Kidney tubule cell (primary cell): Measurements from ENCODE around the gene SRGAP1.
A peak's percentile ranks its signal among the peaks of the same experiment; 100 is the strongest.

Source experiments
- DNase-seq: peaks from one replicate; pipeline ENCODE4 v3.0.0-alpha.2; 2018; ENCODE audit warnings: low spot score

SRGAP1 gene

DNA sequence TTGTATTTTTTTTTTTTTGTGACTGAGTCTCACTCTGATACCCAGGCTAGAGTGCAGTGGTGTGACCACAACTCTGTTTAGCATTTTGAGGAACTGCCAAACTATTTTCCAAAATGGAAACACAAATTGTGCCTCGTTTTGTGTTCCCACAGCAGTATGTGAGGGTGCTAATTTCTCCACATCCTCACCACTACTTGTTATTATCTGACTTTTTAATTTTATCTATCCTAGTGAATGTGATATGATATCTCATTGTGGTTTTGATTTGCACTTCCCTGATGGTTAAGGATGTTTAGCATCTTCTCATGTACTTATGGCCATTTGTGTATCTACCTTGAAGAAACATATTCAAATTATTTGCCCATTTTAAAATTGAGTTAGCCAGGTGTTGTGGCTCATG is 62.4 kb downstream of the SRGAP1 start:
- DNase-seq: no peak

DNA sequence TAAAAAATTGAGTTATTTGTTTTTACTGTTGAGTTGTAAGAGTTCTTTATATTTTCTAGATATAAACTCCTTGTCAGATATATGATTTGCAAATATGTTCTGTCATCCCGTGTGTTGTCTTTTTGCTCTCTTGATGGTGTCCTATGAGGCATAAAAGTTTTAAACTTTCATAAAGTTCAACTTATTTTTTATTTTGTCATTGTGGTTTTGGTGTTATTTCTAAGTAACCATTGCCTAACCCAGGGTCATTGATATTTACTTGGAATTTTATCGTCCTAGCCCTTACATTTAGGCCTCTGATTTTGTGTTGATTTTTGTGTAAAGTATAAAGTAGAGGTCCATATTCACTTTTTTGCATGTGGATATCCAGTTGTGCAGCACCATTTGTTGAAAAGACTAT is 63.1 kb downstream of the SRGAP1 start:
- no peak for DNase-seq

DNA sequence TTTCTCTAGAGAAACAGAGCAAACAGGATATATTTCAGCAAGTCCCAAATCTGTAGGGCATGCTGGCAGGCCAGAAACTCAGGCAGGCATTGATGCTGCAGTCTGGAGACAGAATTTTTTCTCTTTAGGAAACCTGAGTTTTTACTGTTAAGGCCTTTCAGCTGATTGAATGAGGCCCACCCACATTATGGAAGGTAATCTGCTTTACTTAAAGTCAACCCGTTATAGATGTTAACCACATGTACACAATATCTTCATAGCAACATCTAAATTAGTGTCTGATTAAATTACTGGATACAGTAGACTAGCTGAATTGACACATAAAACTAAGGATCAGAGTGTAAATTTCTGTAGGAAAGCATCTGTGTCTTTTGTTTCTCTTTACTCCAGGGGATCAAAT is 65.2 kb downstream of the SRGAP1 start:
- DNase-seq: no peak

DNA sequence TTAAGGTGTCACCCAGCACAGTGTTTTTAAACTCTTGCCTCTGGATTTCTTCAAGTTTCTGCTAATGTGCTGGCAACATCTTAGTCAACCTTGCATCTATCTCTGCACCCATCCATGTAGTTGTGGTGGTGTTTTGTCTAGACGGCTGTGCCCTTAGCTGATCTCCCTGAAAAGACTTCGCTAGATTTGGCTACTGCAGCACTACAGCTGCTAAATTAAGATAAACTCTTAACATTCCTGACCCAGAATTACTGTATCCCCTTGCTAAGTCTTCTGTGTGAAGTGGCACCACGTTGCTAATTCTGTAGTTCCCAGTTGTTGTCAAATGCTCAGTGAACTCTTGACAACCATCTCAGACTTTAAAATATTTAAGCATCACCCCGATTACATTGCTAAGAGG is 66.8 kb downstream of the SRGAP1 start:
- no peak for DNase-seq

DNA sequence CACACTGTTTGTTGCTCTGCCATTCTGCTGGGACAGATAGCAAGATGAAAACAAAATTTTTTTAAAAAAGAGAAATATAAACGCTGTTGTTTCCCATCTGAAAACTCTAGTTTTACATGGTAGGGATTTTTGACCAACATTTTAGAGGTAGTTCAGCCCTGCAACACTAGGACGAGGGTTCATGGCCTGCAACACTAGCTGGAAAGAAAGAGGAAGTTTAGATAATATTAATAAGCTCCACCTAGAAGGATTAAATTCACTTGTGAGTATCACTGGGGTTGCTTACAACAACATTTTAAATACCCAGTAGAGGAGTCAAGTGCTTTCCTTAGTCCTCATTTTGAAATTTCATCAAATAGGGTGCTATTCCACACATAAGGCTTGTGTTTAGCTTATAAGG is 68.2 kb downstream of the SRGAP1 start:
- DNase-seq: no peak

DNA sequence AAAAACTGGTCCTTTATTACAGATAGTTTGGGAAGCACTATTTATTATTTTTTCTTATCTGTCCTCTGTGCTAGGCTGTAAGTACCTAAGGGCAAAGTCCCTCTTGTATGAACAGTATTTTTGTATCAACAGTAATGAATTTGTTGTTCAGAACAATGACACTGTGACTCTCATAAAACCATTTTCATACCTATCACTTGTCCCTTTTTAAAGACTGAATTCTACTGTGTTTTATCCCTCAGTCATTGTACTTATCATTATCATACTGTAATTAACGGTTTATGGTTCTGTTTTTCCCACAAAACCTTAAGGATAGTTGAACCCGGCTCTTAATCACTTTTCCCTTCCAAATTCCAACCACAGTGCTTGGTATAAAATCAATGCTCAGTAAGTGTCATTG is 69.4 kb downstream of the SRGAP1 start:
- DNase-seq: no peak

DNA sequence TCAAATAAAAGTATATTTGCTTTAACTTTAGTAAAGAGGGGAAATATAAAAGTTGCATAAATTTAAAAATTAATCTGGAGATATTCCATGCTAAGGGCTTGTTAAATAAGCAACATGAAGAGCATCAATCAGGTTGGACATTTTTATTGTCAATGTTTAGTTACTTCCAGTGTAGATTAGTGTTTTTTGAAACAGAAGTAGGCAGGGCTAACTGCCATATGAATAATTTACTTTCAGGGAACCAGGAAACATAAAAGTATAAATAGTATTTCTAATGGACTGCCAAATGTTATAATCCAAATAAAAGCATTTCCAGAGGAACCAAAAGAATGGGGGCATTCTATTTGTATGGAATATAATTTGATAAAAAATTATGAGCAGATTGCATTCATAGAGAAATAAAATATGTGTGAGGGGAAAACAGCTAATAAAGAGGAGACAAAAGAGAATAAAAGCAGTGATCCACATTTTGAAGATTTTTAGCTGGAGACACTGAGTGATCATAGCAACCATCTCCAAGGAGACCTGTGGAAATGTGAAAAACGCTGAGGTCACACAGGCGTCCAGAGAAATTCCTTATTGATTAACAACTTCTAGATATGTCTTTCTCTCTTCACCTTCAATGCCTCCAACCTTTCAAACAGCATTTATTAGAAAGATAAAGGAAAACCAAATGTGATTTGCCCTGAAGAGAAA is 70.8 kb downstream of the SRGAP1 start:
- DNase-seq: peak; percentile 86

DNA sequence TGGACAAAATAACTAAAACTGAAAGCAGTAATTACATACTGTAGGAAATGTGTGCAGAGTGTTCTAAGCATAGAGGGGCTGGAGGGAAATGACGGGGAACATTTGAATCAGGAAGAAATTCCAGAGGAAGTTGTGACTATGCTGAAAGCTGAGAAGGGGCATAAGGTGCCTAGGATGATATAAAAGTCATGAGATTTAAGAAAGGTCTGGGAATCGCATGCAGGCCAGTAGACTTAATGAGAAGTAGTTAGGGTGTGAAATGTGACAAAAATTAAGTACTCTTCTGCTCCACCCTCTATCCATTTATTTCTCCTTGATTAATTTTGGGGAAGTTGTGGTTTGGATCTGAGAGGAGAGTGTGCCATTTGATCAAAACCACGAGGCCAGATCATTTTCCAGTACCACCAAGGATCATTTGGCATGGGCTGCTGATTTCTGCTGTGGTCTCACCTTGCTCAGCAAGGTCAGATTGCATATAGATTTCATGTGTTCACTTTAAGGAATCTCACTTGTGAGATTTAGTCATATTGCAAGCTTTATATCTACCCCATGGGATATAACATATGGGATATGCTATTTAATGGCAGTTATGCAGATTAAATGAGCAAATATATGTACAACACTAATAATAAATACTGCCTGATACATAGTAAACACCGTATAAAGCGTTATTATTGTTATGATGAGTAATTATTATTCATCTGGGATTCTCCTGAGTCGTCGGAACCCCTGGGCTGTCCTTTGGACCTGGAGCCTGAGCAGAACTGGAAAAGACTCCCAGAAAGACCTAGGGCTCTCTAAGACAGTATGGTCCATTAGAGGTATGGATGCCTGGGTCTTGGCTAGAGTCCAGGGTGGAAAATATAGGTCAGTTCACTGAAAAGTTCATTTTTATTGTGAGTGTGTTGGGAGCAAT is 72.3 kb downstream of the SRGAP1 start:
- DNase-seq: peak; percentile 49

DNA sequence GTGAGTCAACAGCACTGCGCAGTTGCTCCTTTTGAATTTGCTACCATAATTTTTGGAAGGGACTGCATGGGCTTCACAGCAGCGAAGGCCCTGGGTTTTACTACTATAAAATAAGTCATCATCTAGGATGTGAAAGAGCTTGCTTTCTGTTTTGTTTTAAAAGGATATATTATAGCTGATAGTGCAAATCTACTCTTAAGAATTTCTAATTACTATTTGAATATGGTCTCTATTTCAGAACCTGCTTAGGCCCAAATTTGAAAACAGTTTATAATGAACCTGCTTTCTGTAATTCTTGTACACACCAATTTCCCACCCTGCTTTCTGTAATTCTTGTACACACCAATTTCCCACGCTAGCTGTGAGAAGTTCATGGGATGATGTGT is 73.0 kb downstream of the SRGAP1 start:
- DNase-seq: no peak

DNA sequence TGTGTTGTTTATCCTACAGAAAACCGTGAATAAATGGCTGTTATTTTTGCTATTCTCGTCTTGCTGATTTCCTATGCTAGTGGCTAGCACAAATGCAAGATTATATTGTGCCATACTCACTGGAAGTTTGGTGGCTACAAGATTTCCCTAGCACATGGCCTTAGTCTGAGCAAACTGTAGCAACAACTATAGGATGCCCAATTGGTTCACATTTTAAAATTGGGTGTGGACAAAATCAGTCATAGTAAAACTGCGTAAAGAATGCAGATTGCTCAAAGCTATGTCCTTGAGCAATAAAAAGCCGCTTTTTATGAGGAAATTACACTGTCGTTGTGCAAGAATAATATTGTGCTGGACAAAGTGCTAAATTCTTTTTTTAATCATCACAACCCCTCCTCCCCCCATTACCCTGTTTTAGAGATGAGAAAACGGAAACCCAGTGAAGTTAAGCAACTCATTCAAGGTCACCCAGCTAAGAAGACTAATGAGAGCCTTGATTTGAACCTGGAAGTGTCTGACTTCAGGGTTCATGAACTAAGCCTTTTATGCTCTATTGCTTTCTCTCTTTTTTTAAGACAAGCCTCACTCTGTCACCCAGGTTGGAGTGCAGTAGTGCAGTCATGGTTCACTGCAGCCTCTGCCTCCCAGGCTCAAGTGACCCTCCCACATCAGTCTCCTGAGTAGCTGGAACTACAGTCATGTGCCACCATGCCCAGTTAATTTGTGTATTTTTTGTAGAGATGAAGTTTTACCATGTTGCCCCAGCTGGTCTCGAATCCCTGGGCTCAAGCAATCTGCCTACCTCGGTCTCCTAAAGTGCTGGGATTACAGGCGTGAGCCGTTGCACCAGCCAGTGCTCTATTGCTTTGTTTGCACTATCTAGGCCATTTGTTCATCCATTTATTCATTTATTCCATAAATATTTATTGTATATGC is 73.6 kb downstream of the SRGAP1 start:
- DNase-seq: peak; percentile 96

DNA sequence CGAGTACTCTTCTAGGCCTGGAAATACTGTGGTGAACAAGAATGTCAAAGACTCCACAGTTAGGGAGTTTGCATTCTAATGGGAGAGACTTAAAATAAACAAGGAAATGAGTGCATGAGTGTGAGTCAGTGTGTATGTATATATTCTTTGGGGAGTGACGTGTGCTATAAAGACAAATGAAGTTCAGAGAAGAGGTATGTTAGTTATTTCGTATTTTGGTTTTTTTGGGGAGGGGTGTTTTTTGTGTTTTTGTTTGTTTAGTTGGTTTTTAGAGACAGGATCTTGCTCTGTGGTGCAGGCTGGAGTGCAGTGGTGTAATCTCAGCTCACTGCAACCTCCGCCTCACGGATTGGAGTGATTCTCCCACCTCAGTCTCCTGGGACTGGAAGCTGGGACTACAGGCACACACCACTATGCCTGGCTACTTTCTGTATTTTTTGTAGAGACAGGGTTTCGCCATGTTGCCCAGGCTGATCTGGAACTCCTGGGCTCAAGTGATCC is 74.3 kb downstream of the SRGAP1 start:
- peak; percentile 73 for DNase-seq

DNA sequence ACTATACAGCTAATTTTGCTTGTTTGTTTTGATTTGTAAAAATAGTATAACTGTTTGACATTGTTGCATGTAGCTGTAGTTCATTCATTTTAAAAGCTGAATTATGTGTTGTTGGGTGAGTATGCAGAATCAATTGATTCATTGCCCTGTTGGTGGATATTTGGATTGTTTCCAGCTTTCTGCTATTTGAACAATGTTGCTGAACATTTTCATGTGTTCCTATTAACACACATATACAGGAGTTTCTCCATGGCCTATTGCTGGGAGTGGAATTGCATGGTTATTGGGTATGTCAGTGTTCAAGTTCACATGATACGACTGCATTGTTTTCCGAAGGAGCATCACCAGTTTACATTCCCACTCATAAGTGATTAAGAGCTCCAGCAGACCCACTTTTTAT is 75.3 kb downstream of the SRGAP1 start:
- DNase-seq: no peak

DNA sequence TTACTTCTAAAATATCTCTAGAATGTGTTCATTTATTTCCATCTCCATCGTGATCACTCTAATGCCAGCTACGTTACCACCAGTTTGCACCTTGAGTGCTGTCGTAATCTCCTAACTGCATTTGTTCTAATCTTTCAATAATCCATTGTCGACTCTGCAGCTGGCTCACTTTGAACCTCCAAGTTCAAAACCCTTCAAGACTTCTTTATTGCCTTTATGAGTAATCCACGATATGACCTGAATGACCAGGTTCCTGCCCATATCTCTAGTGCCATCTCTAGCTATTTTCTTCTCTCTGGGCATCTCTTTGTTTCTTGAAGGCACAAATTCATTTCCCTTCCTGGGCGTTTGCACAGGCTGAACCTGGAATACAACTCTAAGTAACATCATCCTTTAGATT is 76.7 kb downstream of the SRGAP1 start:
- DNase-seq: no peak

DNA sequence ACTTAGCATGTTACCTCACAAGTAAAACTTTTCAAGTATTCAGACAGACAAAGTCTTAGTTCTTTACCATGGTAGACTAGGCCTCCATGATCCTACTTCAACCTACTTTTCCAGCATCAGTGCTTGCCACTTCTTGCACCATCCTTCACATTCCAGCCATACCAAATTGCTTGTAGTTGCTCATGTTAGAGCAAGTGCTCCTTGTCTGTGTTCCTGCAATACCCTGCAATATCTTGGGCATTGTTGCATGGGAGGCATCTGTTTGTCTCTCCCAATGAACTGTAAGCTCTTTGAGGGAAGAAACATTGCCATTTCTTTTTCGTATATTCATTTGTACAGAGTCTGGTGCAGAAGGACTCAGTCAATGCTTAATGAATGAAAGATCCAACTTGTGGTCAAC is 78.0 kb downstream of the SRGAP1 start:
- peak; percentile 52 for DNase-seq

DNA sequence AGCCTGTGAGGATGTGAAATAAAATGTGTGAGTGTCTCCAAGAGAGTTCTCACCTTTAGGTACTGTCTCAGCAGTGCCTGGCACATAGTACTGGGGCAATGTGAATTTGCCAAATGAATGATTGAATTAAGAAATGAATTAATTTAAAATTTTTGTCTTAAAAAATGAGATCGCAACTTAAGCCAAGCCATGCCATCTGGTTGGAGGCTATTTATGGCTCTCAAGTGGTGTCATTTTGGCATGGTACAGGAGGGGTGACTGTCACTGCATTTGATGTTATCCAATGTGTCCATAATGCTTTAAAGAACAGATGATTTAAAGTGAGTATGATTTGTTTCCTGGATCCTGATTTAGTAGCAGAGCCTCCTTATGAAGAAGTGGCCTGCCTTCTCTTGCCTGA is 80.3 kb downstream of the SRGAP1 start:
- no peak for DNase-seq

DNA sequence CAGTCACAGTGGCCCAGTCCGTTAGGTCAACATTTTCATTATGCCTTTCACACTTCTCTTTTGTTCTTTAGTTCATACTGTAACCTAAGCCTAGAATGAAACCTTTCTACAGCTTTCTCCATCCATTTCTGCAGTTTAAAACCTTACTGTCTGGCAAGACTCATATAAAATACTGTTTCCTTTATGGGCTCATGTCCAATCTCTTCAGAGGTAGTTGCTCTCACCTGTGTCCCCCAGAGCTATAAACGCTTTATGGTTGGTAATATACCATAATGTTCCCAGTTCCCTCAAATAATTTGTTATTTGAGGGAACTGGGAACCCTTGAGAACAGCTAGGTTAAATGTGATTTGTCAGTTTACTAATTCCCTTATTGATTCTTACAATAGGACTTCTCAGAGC is 83.0 kb downstream of the SRGAP1 start:
- no peak for DNase-seq

DNA sequence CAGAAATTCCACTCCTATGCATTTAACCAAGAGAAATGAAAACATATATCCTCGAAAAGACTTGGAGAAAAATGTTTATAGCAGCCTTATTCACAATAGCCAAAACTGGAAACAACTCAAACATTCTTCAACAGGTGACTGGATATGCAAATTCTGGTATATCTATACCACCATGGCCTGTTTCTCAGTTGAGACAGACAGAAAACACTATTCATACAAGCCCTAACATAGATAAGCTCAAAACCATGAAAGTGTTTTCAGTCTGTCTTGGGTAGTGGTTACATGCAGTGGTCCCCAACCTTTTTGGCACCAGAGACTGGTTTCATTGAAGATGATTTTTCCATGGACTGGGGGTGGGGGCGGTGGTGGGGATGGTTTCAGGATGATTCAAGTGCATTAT is 83.8 kb downstream of the SRGAP1 start:
- no peak for DNase-seq

DNA sequence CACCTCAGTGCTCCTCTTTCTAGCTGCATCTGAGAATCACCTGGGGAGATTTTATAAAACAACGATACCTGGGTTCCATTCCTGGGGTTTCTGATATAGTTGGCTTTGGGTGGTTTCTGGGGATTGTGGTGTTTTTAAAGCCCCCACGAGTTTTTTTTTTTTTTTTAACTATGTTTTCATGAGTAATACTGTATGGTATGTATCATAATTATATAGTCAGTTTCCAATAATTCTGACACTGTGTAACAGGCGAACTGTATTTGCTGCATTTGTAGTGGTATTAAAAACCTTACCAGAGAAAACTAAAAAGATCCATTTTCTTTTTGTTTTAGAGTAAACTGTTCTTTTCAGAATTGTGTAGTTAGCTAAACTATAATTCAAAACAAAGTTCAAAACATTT is 84.9 kb downstream of the SRGAP1 start:
- no peak for DNase-seq

DNA sequence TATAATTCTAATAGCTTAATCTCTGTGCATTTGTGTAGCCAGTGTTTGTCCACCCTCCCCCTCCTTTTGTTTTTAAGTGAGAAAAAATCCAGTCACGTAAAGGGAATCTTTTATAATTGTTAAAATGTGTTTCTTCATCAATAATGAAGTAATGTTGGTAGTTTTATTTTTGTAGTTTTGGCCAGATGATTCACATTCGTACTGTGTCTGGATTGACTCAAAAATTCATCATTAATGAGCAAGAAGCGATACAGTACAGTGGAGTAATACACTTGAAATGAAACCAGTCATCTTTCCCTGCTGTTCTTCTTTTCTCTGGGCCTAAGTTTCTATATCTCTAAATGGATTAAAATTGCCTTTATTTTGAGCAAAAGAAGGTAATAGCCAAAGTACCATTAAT is 86.5 kb downstream of the SRGAP1 start:
- no peak for DNase-seq

DNA sequence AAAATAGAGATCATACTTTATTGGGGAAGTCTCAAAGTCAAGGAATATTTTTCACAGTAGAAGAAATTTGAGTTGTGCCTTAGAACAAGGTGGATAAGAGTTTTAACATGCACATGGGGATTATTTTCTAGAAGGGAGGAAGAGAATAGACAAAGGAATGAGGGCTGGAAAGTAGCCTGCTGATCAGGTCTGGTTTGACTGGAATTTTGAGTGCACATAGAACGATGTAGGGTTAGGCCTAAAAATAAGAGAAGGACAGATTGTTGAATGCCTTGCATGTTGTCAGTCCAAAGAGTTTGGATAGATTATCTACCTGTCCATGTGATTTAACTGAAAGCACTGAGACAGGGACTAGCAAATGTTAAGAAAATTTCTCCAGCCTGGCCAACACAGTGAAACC is 87.2 kb downstream of the SRGAP1 start:
- DNase-seq: no peak

DNA sequence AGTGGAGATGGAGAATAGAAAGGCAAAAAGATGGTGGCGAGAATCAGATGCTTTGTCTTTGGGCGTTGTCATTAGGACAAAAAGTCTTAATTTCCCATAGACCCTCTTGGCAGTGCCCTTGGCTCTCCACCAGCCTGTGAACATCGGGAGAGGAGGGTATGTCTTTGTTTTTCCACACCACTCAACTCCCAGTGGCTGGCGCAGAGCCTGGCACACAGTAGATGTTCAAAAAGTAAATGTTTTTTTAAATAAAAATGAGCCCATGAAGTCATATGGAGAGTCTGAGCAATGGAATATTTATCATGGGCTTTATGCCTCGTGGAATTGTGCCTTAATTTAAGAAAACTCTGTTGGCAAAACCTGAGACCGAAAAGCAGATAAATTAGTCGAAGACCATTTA is 90.4 kb downstream of the SRGAP1 start:
- no peak for DNase-seq

DNA sequence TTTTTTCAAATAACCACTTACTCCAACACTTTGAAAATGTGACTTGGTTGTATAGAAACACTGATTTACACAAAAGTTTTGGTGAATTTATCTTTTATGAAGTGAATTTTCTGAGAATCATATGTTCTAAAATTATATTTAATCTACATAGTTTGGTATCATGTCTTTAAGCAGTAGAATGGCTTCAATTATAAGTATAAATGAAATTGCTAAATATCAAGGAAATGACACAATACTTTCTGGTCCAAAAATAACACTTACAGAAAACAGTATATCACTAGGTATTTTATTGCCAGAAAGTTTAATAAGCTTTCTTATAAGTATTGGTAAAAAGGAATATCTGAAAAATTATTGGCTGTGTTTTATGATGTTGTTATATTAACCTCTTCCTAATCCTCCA is 90.9 kb downstream of the SRGAP1 start:
- DNase-seq: no peak
